Upper lobe of left lung (tissue), 4 donors: ENCODE measurements around the gene LRBA.

Experiments
- EP300 ChIP-seq, 4 donors: sonication (generic); formaldehyde crosslinking; IDR thresholded peaks; one replicate each; pipeline ENCODE4 v1.5.1; 2017; ENCODE audit warnings: antibody characterized with exemption in 4 of 4, control low read depth in 2 of 4
- POLR2A ChIP-seq, 4 donors: fragments of 450-650 bp; IDR thresholded peaks; one replicate each; pipeline ENCODE4 v1.5.1; 2016 to 2017; ENCODE audit warnings: antibody characterized with exemption in 4 of 4, mild to moderate bottlenecking in 2 of 4
- TF ChIP-seq, protein P1 (sequence below), 6 experiments: fragments of 450-650 bp in 4 of 6; fragments of 200-600 bp in 2 of 6; sonication (generic) in 2 of 6; IDR thresholded peaks; one replicate each; pipeline ENCODE4 v1.5.1; 2016 to 2019; ENCODE audit warnings: antibody characterized with exemption in 6 of 6

DNA sequence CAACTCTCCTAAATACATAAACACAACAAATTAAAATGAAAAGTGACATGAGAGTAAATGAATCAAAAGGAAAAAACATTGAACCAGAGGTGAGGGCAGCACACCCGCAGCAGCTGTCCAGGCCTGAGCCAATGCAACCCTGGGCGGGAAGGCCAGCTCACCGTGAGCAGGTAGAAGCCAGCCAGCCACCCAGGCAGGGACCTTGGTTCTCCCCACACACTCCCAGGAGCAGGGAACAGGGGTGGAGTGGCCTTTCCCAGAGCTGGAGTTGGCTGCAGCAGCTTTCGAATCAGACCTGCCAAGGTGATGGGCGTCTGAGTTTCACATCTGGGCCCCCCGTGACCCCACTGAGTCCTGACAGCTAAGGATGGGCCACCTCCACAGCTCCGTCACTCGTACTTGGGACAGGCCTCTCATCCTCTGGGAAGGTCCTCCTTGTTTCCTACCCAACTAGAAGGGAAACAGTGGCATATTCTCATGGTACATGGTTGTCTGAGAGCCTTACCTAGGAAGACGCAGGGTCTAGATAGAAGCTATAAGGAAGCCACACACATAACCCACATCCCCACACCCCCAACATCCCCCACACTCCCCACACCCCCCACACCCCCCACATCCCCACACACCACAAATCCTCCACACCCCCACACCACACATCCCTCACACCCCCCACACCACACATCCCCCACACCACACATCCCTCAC lies 764.6 kb downstream of the LRBA start:
- TF ChIP-seq, protein P1, sequence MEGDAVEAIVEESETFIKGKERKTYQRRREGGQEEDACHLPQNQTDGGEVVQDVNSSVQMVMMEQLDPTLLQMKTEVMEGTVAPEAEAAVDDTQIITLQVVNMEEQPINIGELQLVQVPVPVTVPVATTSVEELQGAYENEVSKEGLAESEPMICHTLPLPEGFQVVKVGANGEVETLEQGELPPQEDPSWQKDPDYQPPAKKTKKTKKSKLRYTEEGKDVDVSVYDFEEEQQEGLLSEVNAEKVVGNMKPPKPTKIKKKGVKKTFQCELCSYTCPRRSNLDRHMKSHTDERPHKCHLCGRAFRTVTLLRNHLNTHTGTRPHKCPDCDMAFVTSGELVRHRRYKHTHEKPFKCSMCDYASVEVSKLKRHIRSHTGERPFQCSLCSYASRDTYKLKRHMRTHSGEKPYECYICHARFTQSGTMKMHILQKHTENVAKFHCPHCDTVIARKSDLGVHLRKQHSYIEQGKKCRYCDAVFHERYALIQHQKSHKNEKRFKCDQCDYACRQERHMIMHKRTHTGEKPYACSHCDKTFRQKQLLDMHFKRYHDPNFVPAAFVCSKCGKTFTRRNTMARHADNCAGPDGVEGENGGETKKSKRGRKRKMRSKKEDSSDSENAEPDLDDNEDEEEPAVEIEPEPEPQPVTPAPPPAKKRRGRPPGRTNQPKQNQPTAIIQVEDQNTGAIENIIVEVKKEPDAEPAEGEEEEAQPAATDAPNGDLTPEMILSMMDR (IDR thresholded peaks at IDR 0.05): no peak
- no peak for TF ChIP-seq POLR2A (IDR thresholded peaks at IDR 0.05)
- no peak for TF ChIP-seq EP300 (IDR thresholded peaks at IDR 0.05)
